Posterior cingulate gyrus (tissue), 11 donors: ENCODE data around the gene ARHGEF18.

Experiments
- DNase-seq, 10 donors: peaks; one replicate each; pipeline versions ENCODE4 v3.0.0 to v3.0.0-alpha.2; 2020 to 2021; ENCODE audit warnings: mixed read lengths in 3 of 10
- intact Hi-C: fragments of 100-400 bp; cut with DNase I; formaldehyde crosslinking; loops from one replicate; pipeline ENCODE4 v1.15.1; 2023

ARHGEF18 gene

DNA sequence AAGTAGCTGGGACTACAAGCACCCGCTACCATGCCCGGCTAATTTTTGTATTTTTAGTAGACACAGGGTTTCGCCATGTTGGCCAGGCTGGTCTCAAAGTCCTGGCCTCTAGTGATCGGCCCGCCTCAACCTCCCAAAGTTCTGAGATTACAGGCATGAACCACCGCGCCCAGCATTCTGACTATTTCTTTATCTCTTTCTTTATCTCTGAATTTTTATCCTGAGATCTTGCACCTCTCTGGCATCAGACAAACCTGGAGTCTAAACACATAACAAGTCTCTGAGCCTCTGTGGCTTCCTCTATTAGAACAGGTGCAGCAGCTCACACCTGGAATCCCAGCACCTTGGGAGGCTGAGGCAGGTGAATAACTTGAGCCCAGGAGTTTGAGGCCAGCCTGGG, 28.5 kb downstream of the ARHGEF18 start:
- intact Hi-C loops: no loop called here
- peak in 1 of 10 donors; percentile 12 for DNase-seq

DNA sequence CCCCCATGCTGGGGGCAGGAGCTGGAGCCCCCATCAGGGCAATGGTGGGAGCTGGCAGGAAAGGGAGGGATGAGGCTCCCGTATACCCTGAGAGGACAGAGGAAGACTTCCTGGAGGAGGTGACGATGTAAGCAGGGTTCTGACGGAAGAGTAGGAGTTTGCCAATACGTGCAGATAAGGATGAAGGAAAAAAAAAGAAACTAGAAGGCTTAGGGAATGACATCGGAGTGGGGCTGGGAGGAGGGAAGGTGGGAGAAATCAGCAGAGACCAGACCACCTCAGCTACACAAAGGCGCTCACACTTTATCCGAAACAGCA, 32.3 kb downstream of the ARHGEF18 start:
- no peak for DNase-seq
- intact Hi-C loops: no loop called here

DNA sequence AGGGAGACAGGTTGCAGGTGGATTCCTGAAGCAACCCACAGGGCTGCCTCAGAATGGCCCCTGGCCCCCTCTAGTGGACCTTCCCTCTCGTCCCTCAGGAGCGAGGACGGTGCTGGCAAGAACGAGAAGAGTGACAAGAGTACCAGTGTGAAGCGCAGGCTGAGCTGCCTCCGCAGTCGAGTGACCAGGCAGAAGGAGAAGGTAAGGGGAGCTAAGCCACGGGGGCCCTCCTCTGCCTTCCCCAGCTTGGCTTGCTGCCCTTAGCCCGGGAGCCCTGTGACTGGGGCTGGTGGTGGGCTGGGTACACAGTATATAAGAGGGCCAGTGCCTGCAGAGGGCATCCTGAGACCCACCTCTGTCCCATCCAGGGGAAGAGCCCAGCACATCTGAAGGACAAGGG, 34.0 kb downstream of the ARHGEF18 start:
- peak in 2 of 10 donors; percentile 40 to 50 for DNase-seq
- intact Hi-C loops: no loop called here

DNA sequence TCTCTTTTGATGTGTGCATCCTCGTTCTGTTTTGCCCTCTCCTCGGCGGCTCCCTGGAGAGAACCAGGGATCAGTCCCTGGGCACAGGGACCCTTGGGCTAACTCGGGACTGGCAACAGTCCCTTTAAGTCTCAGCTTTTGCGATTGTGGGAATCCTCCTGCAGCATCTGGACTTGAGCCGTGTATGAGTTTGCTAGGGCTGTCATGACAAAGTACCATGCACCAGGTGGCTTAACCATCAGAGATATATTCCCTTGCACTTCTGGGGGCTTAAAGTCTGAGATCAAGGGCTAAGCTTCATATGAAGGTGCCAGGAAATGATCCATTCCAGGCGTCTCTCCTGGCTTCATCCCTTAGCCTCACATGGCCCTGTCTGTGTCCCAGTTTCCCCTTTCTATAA, 34.5 kb downstream of the ARHGEF18 start:
- intact Hi-C loops: no loop called here

DNA sequence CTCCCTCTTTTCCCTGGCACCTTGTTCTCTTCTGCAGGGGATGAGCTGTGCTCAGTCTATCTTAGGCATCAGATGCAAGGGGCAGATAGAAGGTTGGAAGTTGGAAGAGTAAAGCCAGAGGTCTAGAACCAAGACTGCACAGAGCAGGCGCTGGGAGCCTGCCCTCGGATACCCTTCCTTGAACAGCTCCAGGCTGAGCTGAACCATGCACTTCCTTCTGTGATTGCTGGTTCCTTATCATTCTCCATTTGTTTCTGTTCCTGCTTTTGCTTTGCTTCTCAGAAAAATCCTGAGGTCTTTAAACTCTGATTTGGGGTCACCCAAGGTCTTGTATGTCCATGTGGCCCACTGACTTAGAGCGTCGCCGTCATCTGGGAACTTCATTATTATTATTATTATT, 36.3 kb downstream of the ARHGEF18 start:
- no peak for DNase-seq
- intact Hi-C loops: no loop called here

More for the DNA sequence above, 34.5 kb downstream of the ARHGEF18 start:
- no peak for DNase-seq

DNA sequence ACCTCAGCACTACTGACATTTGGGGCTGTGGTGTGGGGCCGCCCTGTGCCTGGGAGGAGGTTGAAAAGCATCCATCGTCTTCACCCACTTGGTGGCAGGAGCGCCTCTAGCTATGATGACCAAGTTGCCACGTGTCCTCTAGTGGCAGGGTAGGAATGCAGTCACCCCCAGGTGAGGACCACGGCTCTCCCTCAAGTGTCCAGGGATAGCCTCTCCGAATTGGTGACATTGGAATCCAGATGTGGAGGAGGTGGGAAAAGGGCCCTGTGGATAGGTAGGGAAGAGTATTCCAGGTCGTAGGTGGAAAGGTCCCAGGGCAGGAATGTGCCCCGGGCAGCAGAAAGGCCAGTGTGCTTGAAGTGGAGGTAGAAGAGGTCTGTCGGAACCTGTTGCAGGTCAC, 37.6 kb downstream of the ARHGEF18 start:
- peak in 1 of 10 donors; percentile 75 for DNase-seq
- intact Hi-C loops: no loop called here

DNA sequence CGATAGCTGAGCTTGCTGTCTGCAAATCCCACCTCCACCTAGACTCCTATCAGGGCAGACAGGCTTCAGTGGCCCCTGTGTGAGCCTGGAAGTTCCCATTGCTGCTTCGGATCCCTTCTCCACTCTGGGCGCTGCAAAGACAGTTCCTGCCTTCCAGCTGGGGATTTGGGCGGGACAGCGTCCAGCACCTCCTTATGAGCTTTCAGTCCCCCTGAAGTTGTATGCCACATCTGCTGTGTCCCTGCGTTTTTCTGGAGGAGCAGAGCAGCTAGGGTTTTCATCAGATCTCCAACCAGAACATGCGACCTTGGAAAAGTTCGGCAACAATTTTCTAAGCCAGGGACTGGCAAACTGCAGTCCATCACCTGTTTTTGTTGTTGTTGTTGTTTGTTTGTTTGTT, 38.0 kb downstream of the ARHGEF18 start:
- intact Hi-C loops: no loop called here
- peak in 1 of 10 donors; percentile 58 for DNase-seq

DNA sequence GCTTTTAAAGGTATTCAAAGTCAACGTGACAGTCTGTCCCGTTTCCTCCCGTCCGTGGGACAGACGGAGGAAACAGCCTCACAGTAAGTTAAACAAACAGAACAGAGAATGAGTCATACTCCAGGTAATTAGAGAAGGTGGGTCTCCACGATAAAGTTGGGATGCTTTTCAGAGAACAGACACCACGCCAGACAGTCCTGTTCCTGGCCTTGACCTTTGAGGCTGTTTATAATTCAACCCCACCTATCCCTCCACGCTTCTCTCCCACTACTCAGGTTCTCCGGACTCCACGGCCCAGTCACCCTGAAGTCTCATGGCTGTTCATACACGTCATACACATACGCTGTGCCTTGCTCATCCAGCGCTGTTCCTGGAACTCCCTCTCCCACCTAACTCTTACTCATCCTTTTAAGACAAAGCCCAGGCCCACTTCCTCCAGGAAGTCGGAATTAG, 42.5 kb downstream of the ARHGEF18 start:
- no peak for DNase-seq
- intact Hi-C loops: no loop called here

DNA sequence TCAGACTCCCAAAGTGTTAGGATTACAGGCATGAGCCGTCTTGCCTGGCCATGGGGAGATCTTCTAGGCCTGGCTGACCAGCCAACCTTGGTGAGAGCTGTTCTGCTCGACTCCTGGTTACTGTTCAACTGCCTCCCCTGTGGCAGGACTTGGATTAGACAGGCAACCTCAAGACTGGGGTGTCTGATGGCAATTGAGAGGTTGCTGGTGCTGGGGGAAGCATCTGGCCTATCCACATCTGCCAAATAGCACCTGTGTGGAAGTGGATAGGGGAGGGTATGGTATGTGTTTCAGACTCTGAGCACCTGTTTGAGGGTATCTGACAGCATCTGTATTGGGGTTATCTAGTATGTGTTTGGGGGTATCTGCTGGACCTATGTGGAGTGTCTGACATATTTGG, 44.7 kb downstream of the ARHGEF18 start:
- no peak for DNase-seq
- intact Hi-C loops: no loop called here

DNA sequence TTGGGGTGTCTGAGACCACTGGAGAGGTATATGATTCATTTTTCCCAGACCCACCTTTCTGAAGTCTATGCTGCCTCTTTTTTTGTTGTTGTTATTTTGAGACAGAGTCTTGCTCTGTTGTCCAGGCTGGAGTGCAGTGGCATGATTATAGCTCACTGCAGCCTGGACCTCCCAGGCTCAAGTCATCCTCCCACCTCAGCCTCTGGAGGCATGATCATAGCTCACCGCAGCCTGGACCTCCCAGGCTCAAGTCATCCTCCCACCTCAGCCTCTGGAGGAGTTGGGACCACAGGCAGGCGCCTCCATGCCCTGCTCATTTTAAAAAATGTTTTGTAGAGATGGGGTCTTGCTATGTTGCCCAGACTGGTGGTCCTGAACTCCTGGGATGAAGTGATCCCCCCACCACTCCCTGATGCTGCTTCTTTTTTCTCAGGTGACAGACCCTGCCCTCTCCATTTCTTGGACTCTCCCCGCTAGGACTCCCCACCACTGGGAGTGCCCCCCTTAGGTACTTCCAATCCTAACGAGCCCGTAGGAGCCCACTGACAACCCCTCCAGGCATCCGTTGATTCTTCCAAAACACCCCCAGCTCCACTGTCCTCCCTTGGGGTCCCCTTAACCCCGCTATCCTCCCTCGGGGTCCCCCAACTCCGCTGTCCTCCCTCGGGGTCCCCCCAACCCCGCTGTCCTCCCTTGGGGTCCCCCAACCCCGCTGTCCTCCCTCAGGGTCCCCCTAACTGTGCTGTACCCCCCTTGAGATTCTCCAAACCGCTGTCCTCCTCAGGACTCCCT, 45.4 kb downstream of the ARHGEF18 start:
- DNase-seq: no peak
- intact Hi-C loops: no loop called here

DNA sequence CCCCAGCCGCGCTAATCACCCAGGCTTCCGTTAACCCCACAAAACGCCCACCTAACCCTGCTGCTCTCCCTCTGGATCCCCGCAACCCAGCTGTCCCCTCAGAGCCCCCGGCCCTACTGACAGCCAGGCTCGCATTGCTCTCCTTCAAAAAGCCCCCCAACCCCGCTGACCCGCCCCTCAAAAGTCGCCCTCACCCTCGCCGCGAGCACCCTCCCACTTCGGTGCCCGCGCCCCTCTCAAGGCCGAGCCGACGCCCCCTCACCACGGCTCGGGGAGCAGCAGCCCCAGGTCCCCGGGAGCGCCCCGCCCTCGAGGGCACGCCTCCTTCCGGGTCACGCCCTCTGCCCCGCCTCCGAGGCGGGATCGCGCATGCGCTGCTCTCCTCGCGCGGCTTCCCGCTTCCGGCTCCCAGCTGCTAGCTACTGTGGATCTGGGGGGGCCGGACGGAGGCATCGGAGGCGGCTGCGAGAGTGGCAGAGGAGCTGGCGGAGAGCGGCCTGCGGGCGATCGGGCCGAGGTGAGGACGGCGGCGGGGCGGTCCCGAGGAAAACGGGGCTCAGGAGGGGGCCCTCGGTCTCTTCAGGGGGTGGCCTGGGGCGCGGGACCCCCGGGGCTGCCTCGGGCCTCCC, 46.1 kb downstream of the ARHGEF18 start:
- peak; percentile 88 to 99 (median 95) for DNase-seq
- intact Hi-C loops: loop anchor here (5.0 kb wide), 1 partner anchor 127 kb away; the partner anchor contains the start of gene MCOLN1

DNA sequence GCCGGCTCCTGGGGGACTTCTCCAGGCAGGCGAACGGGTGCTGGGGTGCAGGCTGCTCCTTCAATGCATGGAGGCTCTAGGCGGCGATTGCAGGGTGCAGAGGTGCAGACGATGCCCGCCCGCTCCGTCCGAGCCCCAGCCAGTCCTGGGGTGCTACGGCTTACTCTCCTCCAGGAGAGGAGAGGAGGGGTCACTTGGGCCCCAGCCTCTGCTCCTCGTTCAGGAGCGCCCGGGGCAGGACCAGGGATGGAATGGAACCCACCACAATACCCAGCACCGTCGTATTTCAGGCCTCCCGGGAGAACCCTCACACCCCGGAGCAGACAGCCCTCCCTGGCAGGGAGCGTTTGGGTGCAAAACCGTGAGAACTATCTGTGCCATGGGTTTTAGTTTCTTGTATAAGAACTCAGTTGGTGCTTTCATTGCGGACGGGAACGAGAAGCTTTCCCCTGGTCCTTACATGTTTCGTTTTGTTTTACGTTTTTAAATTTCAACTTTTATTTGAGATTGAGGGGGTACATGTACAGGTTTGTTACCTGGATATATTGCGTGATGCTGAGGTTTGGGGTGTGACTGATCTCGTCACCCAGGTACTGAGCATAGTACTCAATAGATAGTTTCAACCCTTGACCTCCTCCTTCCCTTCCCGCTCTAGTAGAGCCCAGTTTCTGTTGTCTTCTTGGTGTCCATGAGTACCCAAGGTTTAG, 46.8 kb downstream of the ARHGEF18 start:
- DNase-seq: peak in 3 of 10 donors; percentile 10 to 84 (median 33)
- intact Hi-C loops: loop anchor here (5.0 kb wide), 1 partner anchor 127 kb away; the partner anchor contains the start of gene MCOLN1

DNA sequence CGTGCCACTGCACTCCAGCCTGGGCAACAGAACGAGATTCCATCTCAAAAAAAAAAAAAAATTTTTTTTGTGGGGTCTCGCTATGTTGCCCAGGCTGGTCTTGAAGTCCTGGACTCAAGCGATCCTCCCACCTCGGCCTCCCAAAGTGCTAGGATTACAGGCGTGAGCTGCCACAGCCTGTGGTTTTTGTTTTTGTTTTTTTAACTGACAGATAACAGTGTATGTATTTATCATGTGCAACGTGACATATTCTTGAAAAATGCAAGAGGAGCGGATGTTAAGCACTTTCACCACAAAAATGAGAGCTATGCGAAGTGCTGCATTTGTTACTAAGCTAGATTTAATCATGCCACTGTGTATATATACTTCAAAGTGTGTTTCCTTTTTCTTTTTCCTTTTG, 49.0 kb downstream of the ARHGEF18 start:
- intact Hi-C loops: loop anchor here (5.0 kb wide), 1 partner anchor 125 kb away; the partner anchor contains the start of gene MCOLN1
- DNase-seq: no peak
